ENCODE results near the gene RAD21L1.

DNA sequence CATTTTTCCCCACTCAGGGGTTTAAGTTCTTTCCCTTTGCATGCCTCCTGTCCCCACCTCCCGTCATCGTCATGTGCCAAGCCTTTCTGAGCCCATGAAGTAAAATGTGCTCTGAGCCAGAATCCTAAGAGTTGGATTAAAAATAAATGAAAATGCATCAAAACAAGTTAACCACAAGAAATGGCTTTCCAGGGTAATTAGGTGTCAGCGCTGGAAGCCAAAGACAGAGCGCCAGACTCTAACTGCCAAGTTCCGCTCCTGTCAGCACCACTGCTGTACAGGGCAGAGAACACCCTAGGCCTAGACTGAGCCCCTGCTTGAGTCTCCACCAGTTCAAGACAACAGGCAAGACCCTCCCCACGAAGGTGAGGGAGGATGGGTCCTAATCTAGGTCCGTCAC lies 28.0 kb upstream of the RAD21L1 start:
- TF ChIP-seq, protein P1, sequence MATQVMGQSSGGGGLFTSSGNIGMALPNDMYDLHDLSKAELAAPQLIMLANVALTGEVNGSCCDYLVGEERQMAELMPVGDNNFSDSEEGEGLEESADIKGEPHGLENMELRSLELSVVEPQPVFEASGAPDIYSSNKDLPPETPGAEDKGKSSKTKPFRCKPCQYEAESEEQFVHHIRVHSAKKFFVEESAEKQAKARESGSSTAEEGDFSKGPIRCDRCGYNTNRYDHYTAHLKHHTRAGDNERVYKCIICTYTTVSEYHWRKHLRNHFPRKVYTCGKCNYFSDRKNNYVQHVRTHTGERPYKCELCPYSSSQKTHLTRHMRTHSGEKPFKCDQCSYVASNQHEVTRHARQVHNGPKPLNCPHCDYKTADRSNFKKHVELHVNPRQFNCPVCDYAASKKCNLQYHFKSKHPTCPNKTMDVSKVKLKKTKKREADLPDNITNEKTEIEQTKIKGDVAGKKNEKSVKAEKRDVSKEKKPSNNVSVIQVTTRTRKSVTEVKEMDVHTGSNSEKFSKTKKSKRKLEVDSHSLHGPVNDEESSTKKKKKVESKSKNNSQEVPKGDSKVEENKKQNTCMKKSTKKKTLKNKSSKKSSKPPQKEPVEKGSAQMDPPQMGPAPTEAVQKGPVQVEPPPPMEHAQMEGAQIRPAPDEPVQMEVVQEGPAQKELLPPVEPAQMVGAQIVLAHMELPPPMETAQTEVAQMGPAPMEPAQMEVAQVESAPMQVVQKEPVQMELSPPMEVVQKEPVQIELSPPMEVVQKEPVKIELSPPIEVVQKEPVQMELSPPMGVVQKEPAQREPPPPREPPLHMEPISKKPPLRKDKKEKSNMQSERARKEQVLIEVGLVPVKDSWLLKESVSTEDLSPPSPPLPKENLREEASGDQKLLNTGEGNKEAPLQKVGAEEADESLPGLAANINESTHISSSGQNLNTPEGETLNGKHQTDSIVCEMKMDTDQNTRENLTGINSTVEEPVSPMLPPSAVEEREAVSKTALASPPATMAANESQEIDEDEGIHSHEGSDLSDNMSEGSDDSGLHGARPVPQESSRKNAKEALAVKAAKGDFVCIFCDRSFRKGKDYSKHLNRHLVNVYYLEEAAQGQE (IDR thresholded peaks at IDR 0.05; ENCODE audit: low read depth), result no peak
- TF ChIP-seq EP300 (IDR thresholded peaks at IDR 0.05; ENCODE audit: borderline replicate concordance) (no peak), EGR1 (IDR thresholded peaks at IDR 0.05) (no peak), NFIC (IDR thresholded peaks at IDR 0.05) (no peak), FOXM1 (IDR thresholded peaks at IDR 0.05; ENCODE audit: borderline replicate concordance, low read depth) (no peak)

Data from Ishikawa (cell line).